IMR-90 (cell line): ENCODE measurements around the gene IL1R2. TPM values are rescaled to one million over a fixed set of nuclear protein-coding genes. Genes with fewer than 3 reads are reported as not detected.
A peak's percentile ranks its signal among the peaks of the same experiment; 100 is the strongest.

Experiments
- ATAC-seq: fragments of 200-7000 bp; cut with Tn5 transposase; 2 replicates; pipeline ENCODE4 v1.9.1; 2020; ENCODE audit warnings: low read depth, mild to moderate bottlenecking, moderate library complexity
- BruUV-seq: library from RNA; stranded (reverse); fragments of 400-500 nt; replicated peaks from 2 replicates; lab custom pipeline; 2021; lab: Mats Ljungman, UMichigan
- CTCF ChIA-PET: fragments of 300-600 bp; formaldehyde crosslinking; extraction: SDS; loops from one replicate; lab custom pipeline; 2021; ENCODE audit warnings: antibody characterized with exemption; lab: Yijun Ruan, JAX
- POLR2A ChIA-PET: fragments of 300-600 bp; sonication (Branson Sonifier 250); formaldehyde crosslinking; loops from one replicate; lab custom pipeline; 2022; ENCODE audit warnings: antibody characterized with exemption; ENCODE audit not compliant: unreplicated experiment; lab: Charles Lee
- DNase-seq: peaks from one replicate; pipeline ENCODE4 v3.0.0; 2013
- H2AFZ ChIP-seq: replicated peaks from 2 replicates; pipeline ENCODE3; 2013; ENCODE audit warnings: low read length, mild to moderate bottlenecking; ENCODE audit not compliant: poor library complexity
- H2AK5ac ChIP-seq: 2 replicates; pipeline ENCODE4 v1.6.1; 2013; ENCODE audit warnings: low read depth, low read length, inconsistent platforms
- H2AK9ac ChIP-seq: replicated peaks from 2 replicates; pipeline ENCODE3; 2013; ENCODE audit warnings: mild to moderate bottlenecking, low read depth, low read length, moderate library complexity; ENCODE audit not compliant: poor library complexity
- H2BK120ac ChIP-seq: 2 replicates; pipeline ENCODE4 v1.6.1; 2013; ENCODE audit warnings: low read depth, low read length, inconsistent platforms
- H2BK15ac ChIP-seq: 3 replicates; pipeline ENCODE4 v1.6.1; 2013; ENCODE audit warnings: low read depth, low read length, inconsistent platforms
- H2BK20ac ChIP-seq: 2 replicates; pipeline ENCODE4 v1.6.1; 2013; ENCODE audit warnings: low read depth, mild to moderate bottlenecking, inconsistent platforms, low read length, moderate library complexity
- H2BK5ac ChIP-seq: 2 replicates; pipeline ENCODE4 v1.6.1; 2013; ENCODE audit warnings: mild to moderate bottlenecking, low read depth, low read length, inconsistent platforms; ENCODE audit not compliant: poor library complexity, severe bottlenecking
- H3K14ac ChIP-seq: replicated peaks from 2 replicates; pipeline ENCODE4 v1.6.1; 2013; ENCODE audit warnings: low read depth, low read length, inconsistent platforms
- H3K18ac ChIP-seq: 2 replicates; pipeline ENCODE4 v1.6.1; 2013; ENCODE audit warnings: low read depth, low read length, control low read depth
- H3K23ac ChIP-seq: 2 replicates; pipeline ENCODE4 v1.6.1; 2013; ENCODE audit warnings: low read depth, low read length, inconsistent platforms
- H3K27ac ChIP-seq: 2 replicates; pipeline ENCODE4 v1.5.1; 2013; ENCODE audit warnings: mild to moderate bottlenecking, control low read depth, low read length; ENCODE audit not compliant: insufficient read depth
- H3K27me3 ChIP-seq: 2 replicates; pipeline ENCODE4 v1.6.1; 2013; ENCODE audit warnings: low read length; ENCODE audit not compliant: control insufficient read depth, insufficient read depth
- H3K36me3 ChIP-seq: 2 replicates; pipeline ENCODE4 v1.6.1; 2013; ENCODE audit warnings: low read length, mixed read lengths; ENCODE audit not compliant: control insufficient read depth, insufficient read depth
- H3K4ac ChIP-seq: 2 replicates; pipeline ENCODE4 v1.6.1; 2013; ENCODE audit warnings: low read depth, low read length, inconsistent platforms
- H3K4me1 ChIP-seq: 2 replicates; pipeline ENCODE4 v1.6.1; 2013; ENCODE audit warnings: low read length, mixed read lengths; ENCODE audit not compliant: control insufficient read depth, insufficient read depth
- H3K4me2 ChIP-seq: 2 replicates; pipeline ENCODE4 v1.6.1; 2013; ENCODE audit warnings: low read depth, mild to moderate bottlenecking, control low read depth, low read length, moderate library complexity
- H3K4me3 ChIP-seq: 2 replicates; pipeline ENCODE4 v1.5.1; 2013; ENCODE audit warnings: low read depth, mild to moderate bottlenecking, control low read depth, low read length, moderate library complexity; ENCODE audit not compliant: insufficient read depth
- H3K56ac ChIP-seq: 2 replicates; pipeline ENCODE4 v1.6.1; 2013; ENCODE audit warnings: low read length, inconsistent platforms; ENCODE audit not compliant: insufficient read depth; ENCODE audit errors: extremely low read depth
- H3K79me1 ChIP-seq, 2 experiments: 2 replicates each; pipeline ENCODE4 v1.6.1; 2013; ENCODE audit warnings: low read length in 2 of 2, inconsistent platforms in 1 of 2, low read depth in 1 of 2
- H3K9ac ChIP-seq: 2 replicates; pipeline ENCODE4 v1.6.1; 2013; ENCODE audit warnings: low read depth, low read length, control low read depth
- H3K9me1 ChIP-seq: 2 replicates; pipeline ENCODE4 v1.6.1; 2013; ENCODE audit warnings: low read length, inconsistent platforms; ENCODE audit not compliant: insufficient read depth
- H3K9me3 ChIP-seq: 2 replicates; pipeline ENCODE4 v1.6.1; 2013; ENCODE audit warnings: low read length; ENCODE audit not compliant: control insufficient read depth, insufficient read depth
- H4K20me1 ChIP-seq: 2 replicates; pipeline ENCODE4 v1.6.1; 2013; ENCODE audit warnings: low read length, inconsistent platforms; ENCODE audit not compliant: insufficient read depth
- H4K5ac ChIP-seq: 2 replicates; pipeline ENCODE4 v1.6.1; 2013; ENCODE audit warnings: mild to moderate bottlenecking, low read depth, low read length, control low read depth
- H4K8ac ChIP-seq, 2 experiments: 2 replicates each; pipeline ENCODE4 v1.6.1; 2013; ENCODE audit warnings: low read depth in 2 of 2, low read length in 2 of 2, control low read depth in 1 of 2, inconsistent platforms in 1 of 2
- H4K91ac ChIP-seq: 2 replicates; pipeline ENCODE4 v1.6.1; 2013; ENCODE audit warnings: low read depth, low read length, inconsistent platforms; ENCODE audit not compliant: insufficient read depth
- RAD21 ChIP-seq: IDR thresholded peaks from 2 replicates; pipeline ENCODE4 v1.6.1; 2012; ENCODE audit warnings: low read length, improper control_type of control experiment
- SMC3 ChIP-seq: fragments of 150-350 bp; IDR thresholded peaks from 2 replicates; pipeline ENCODE4 v1.6.1; 2016; ENCODE audit warnings: low read depth, mild to moderate bottlenecking, antibody characterized with exemption, low read length, moderate library complexity
- WGBS, 2 experiments: methylation state at CpG; one replicate each; pipeline versions ENCODE4 v1.1.5 to v1.1.7; 2013; ENCODE audit warnings: missing lambda C conversion rate in 2 of 2; ENCODE audit not compliant: insufficient read length in 1 of 2; ENCODE audit errors: extremely low coverage in 2 of 2; 5-methylcytosine and 5-hydroxymethylcytosine counted together
- dilution Hi-C: fragments of 300-500 bp; cut with HindIII; formaldehyde crosslinking; loops from one replicate; pipeline ENCODE4 v1.14.3; 2018; ENCODE audit warnings: low sequenced_read_pairs; ENCODE audit not compliant: unreplicated experiment
- in situ Hi-C: fragments of 300-500 bp; cut with MboI; formaldehyde crosslinking; loops from 3 replicates; pipeline ENCODE4 v1.14.3; 2019; ENCODE audit warnings: low sequenced_read_pairs, inconsistent platforms, mixed read lengths
- intact Hi-C: fragments of 100-400 bp; cut with micrococcal nuclease; formaldehyde crosslinking; loops from 2 replicates; pipeline ENCODE4 v1.10.0; 2022
- polyA plus RNA-seq, 3 experiments: library from polyadenylated mRNA; depleted of rRNA; stranded (reverse); fragments of >200 nt; gene quantifications; 2 replicates each; pipeline ENCODE4 v1.2.3, GENCODE V29; 2012; ENCODE audit warnings: low replicate concordance in 1 of 3
- total RNA-seq: library from RNA; depleted of rRNA; stranded (reverse); fragments of >200 nt; gene quantifications from 2 replicates; pipeline ENCODE4 v1.2.3, GENCODE V29; 2012
- TF ChIP-seq, protein P1 (sequence below): conservative IDR thresholded peaks from 2 replicates; pipeline ENCODE4 v1.5.1; 2012; ENCODE audit warnings: mild to moderate bottlenecking, low read depth, low read length, improper control_type of control experiment

The IL1R2 gene
- total and polyA plus RNA-seq, 2 of the 4 experiments (the other 2 are of a cell fraction), result not detected

GRCh38 chr2:101983928-101984327 is 7.8 kb upstream of the IL1R2 start:
- H3K9ac ChIP-seq, result no peak overlapping the region
- no peaks in the 10 kb centered on the region for H4K20me1 ChIP-seq
- H4K8ac ChIP-seq, result no peak overlapping the region
- no peaks in the 10 kb centered on the region for H3K4me1 ChIP-seq
- no peak overlapping the region for H3K4me3 ChIP-seq
- ChIA-PET POLR2A (no interaction called here), CTCF (no interaction called here)
- intact Hi-C loops, result loop anchor here (2.0 kb wide), 1 partner anchor 99 kb away; no protein-coding TSS in a partner anchor
- no peak overlapping the region for H2AK5ac ChIP-seq
- ATAC-seq (peak; percentile 55), DNase-seq (no peak)
- in situ Hi-C loops, result no loop called here
- no peak overlapping the region for H2BK20ac ChIP-seq
- H3K9me1 ChIP-seq, result no peaks in the 10 kb centered on the region
- TF ChIP-seq, protein P1, sequence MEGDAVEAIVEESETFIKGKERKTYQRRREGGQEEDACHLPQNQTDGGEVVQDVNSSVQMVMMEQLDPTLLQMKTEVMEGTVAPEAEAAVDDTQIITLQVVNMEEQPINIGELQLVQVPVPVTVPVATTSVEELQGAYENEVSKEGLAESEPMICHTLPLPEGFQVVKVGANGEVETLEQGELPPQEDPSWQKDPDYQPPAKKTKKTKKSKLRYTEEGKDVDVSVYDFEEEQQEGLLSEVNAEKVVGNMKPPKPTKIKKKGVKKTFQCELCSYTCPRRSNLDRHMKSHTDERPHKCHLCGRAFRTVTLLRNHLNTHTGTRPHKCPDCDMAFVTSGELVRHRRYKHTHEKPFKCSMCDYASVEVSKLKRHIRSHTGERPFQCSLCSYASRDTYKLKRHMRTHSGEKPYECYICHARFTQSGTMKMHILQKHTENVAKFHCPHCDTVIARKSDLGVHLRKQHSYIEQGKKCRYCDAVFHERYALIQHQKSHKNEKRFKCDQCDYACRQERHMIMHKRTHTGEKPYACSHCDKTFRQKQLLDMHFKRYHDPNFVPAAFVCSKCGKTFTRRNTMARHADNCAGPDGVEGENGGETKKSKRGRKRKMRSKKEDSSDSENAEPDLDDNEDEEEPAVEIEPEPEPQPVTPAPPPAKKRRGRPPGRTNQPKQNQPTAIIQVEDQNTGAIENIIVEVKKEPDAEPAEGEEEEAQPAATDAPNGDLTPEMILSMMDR, result peak; percentile 39
- no peak for TF ChIP-seq SMC3
- TF ChIP-seq RAD21, result peak; percentile 36
- H3K79me1 ChIP-seq, result no peaks in the 10 kb centered on the region
- H2BK120ac ChIP-seq, result no peak overlapping the region
- no peak overlapping the region for H2BK15ac ChIP-seq
- H3K4me2 ChIP-seq, result no peak overlapping the region
- no peaks in the 10 kb centered on the region for H3K36me3 ChIP-seq
- no peak overlapping the region for H4K91ac ChIP-seq
- no peak overlapping the region for H3K4ac ChIP-seq
- no peak overlapping the region for H4K5ac ChIP-seq
- peaks cover 20% of the 10 kb centered on the region for H3K27me3 ChIP-seq
- H2BK5ac ChIP-seq, result no peak overlapping the region
- H3K56ac ChIP-seq, result no peak overlapping the region
- H3K14ac ChIP-seq, result no peak overlapping the region
- no peaks in the 10 kb centered on the region for H3K9me3 ChIP-seq
- dilution Hi-C loops, result no loop called here
- no TSS peak for BruUV-seq
- H3K18ac ChIP-seq, result no peak overlapping the region
- H3K27ac ChIP-seq, result no peak overlapping the region
- WGBS, 2 experiments, result 93% methylated on average over 2 of the region's 2 CpGs; no CpG with 5 or more reads in 1 of the 2 experiments
- no peak overlapping the region for H3K23ac ChIP-seq
- no peak overlapping the region for H2AK9ac ChIP-seq
- no peak overlapping the region for H2AFZ ChIP-seq
